Measurements from ENCODE around the gene PRKD2.

- TF ChIP-seq EZH2 (IDR thresholded peaks at IDR 0.05; ENCODE audit: borderline replicate concordance): no peak
- TF ChIP-seq CTCF (IDR thresholded peaks at IDR 0.05; ENCODE audit: poor library complexity): no peak
Measured at GRCh38 chr19:46746281-46747057, 29.6 kb upstream of the PRKD2 start, which contains the start of gene STRN4.
